CD4-positive, alpha-beta T cell treated with Interleukin-17A for 1 hour (primary cell): ENCODE data around the gene FAM50A.
"Not testable (repeated sequence)": the region's sequence is repeated elsewhere in the genome, so short reads cannot be mapped to it uniquely, and the experiment has no call there.

Experiments
- DNase-seq: peaks from one replicate; pipeline ENCODE4 v3.0.0-alpha.2; 2020

Gene FAM50A, protein sequence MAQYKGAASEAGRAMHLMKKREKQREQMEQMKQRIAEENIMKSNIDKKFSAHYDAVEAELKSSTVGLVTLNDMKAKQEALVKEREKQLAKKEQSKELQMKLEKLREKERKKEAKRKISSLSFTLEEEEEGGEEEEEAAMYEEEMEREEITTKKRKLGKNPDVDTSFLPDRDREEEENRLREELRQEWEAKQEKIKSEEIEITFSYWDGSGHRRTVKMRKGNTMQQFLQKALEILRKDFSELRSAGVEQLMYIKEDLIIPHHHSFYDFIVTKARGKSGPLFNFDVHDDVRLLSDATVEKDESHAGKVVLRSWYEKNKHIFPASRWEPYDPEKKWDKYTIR

DNA sequence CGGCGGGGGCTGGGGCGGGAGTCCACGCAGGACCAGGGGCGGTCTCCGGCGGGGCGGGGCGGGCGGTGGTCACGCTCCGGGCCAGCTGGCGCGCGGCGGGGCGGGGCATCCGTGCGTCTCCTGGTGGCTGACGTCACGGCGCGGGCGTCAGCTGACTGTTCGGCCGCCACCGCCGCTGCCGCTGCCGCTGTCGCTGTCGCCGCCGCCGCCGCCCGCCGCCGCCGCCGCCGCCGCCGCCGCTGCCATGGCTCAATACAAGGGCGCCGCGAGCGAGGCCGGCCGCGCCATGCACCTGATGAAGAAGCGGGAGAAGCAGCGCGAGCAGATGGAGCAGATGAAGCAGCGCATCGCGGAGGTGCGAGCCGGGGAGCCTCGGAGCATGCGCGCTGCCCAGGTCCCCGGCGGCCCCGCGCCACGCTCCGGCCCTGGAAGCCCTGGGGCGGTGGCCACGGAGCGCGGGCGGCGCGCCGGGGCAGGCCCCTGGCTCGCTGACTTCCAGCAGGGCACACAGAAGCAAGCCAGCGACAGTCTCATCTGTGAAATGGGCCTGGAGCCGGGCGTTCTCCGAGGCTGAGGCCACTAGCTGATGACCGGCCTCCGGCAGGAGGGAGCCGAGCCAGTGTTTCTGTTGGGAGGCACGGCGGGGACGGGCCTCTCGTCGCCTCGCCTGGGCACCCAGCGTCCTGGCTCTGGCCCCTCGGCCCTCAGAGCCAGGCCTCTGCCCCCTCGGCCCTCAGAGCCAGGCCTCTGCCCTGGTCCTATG is at the start of gene FAM50A:
FAM50A (plus strand) TSS at position 150 of the 763 bp plus-strand sequence; CDS start at position 245, 95 bp downstream.
- DNase-seq: peak; percentile 72

DNA sequence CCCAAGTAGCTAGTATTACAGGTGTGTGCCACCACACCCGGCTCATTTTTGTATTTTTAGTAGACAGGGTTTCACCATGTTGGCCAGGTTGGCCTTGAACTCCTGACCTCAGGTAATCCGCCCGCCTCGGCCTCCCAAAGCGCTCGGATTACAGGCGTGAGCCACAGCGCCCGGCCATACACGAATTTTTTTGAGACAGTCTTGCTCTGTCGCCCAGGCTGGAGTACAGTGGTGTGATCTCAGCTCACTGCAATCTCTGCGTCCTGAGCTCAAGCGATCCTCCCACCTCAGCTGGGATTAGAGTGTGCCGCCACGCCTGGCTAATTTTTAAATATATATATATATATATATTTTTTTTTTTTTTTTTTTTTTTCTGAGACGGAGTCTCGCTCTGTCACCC is 47.6 kb upstream of the FAM50A start:
- DNase-seq: not testable (repeated sequence)

DNA sequence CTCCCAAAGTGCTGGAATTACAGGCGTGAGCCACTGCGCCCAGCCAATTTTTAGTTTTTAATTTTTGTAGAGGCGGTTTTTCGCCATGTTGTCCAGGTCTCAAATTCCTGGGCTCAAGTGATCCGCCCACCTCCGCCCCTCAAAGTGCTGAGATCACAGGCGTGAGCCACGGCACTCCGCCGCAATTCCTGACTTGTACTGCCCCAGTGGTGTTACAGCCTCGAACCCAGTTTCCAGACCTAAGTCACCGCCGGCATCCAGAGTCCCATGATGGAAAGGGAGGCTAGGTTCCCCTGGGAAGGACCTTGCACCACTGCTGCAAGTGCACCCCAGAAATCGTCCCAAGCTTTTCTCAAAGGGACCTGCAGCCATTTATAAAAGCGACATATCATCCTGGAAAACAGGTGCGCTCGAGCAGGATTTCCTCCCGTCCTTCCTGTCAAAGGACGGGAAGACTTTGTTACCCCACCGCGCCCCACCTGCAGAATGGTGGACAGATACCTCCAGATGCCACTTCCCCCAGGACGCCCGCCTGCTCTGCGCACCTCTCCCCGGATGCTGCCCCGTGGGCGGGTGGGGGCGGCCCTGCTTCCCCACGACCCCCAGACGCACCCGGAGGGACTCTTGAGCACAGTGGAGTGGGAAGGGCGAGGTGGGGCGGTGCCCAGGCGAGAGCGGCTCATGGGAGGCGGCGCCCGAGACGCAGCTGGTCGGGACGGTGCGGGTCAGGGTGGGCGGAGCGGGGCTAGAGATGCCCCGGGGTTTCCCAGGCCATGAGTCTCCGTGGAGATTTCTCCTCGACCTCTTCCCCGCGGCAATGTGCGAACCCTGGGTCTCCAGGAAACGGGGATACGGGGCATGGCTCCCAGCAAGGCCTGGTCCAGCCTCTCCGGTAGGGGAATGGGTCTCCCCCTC is 46.7 kb upstream of the FAM50A start:
- DNase-seq: peak; percentile 67

DNA sequence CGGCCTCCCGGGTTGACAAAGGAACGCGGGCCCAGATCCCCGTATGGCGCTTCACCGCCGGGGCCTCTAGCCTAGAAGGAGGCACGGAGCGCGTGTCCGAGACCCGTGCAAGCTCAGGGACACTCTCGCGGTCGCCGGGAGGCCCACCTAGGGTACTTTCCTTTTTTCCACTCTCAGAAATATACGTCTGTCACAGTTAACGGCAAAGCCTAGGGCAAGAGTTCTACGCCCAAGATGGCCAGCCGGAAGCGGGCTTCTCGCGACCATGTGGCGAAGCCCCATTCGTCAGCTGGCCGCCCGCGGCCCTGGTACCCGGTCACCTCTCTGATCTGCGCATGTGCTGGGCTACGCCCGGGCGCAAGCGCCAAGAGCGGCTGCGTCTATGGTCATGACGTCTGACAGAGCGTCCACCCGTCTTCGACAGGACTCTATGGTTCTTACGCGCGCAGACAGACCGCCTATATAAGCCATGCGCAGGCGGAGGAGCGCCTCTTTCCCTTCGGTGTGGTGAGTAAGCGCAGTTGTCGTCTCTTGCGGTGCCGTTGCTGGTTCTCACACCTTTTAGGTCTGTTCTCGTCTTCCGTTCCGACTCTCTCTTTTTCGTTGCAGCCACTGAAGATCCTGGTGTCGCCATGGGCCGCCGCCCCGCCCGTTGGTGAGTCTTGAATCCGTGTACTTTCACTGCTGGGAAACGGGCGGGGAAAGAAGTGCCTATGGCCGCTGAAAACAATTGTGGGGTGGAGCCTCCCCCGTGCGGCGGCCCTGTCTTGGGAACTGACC is 45.9 kb upstream of the FAM50A start, which contains the start of gene RPL10:
RPL10 (plus strand) TSS at position 490 of the 780 bp plus-strand sequence; CDS start at position 633, 143 bp downstream.
- peak; percentile 95 for DNase-seq

DNA sequence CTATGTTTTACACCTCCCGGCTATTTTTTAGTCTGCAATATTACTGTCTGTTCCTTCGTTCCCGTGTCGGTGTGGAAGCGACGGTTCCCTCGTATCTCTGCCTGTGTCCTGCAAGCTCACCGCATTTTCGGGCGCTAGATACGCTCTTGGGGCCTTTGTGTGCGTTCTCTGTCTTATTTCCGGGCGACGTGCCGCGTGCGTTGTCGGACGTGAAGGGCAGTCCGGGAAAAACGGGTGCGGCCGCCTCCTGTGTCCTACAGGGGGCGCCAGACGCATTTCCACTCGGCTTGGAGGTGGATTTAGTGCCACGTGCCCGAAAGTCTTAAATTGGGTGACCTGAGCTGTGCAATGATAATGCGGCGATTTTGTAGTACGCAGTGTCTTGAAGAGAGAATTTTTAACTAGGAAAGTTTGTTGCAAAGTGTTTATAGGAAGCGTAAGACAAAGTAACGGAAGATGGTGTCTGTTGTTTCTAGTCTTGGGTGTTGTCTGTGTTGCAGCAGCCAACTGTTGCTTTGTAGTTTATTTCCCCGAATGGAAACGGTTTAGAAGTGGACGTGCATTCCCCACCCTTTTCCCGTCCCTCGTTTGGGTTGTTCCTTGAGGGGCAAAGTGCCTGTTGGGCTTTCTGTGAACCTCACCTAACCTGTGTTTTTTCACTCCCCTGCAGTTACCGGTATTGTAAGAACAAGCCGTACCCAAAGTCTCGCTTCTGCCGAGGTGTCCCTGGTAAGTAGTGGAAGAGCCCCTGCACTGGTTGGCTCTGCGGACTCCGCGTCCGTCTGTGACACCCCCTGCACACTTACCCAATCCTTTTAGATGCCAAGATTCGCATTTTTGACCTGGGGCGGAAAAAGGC is 45.0 kb upstream of the FAM50A start:
- peak; percentile 88 for DNase-seq

DNA sequence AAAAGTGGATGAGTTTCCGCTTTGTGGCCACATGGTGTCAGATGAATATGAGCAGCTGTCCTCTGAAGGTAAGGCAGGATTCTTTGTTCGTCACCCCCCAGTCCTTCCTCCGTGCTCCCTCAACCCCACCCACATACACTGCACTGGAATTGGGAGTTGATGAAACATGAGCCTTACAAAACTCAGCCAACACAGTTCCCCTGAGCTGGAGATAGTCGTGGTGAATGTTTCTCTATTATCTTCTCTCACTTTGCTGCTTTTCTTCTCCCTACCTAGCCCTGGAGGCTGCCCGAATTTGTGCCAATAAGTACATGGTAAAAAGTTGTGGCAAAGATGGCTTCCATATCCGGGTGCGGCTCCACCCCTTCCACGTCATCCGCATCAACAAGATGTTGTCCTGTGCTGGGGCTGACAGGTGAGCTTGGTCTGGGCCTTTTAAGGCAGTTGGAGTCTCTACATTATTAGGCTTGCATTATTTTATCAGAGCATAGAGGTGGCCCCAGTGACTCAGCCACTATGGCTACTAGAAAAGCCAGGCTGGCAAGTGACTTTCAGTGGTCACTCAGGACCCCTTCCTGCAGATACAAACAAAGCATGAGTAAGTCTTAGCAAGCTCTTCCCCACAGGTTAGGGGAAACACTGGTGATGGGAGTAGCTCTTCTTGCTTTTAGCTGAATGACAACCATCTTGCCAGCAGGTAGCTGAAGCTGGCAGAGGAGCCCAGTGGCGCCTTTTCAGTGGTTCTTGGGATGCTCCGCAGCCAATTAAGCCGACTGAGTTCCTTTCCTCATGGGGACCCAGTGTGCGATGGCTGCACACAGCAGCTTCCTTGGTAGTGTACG is 44.2 kb upstream of the FAM50A start:
- DNase-seq: peak; percentile 52

DNA sequence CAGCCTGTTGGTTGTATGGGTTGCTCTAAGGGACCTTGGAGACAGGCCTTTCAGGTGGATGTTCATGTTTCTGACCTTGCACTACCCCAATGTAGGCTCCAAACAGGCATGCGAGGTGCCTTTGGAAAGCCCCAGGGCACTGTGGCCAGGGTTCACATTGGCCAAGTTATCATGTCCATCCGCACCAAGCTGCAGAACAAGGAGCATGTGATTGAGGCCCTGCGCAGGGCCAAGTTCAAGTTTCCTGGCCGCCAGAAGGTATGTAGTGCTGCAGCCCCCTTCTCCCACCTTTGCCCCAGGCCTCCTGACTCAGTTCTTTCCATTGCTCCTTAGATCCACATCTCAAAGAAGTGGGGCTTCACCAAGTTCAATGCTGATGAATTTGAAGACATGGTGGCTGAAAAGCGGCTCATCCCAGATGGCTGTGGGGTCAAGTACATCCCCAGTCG is 43.5 kb upstream of the FAM50A start:
- not testable (repeated sequence) for DNase-seq

DNA sequence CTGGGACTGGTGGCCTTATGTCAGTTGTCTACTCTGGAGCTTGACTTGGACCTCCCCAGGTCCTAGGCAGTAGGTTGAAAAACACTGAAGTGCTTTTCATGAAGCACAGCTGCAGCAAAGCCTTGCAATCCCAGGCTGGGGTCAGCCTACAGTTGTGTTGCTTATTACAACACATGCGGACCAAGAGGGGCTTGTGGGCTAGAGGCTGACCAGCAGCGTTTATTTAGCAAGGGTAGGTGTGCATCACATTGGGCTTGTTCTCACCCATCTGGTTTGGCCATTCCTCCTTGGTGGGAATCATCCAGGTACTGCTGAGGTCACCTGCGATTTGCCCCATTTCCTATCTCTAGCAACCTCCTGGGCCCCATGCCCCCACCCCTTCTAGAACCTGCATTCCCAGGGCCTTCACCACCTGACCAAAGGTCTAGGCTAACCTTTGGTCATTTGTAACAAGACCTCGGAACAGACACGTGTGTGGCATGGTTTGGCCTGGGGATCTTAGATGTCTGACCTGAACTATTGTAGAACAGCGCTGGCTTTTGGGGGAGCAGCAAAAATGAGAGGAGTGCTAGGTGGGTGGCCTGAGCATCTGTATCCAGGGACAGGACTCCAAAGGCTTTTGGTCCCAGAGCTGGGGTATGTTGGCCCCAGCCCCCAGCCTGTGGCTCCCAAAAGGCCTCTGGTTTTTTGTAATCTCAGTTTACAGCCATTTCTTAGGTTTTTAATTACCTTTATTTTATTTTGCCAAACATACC is 42.7 kb upstream of the FAM50A start:
- peak; percentile 34 for DNase-seq

DNA sequence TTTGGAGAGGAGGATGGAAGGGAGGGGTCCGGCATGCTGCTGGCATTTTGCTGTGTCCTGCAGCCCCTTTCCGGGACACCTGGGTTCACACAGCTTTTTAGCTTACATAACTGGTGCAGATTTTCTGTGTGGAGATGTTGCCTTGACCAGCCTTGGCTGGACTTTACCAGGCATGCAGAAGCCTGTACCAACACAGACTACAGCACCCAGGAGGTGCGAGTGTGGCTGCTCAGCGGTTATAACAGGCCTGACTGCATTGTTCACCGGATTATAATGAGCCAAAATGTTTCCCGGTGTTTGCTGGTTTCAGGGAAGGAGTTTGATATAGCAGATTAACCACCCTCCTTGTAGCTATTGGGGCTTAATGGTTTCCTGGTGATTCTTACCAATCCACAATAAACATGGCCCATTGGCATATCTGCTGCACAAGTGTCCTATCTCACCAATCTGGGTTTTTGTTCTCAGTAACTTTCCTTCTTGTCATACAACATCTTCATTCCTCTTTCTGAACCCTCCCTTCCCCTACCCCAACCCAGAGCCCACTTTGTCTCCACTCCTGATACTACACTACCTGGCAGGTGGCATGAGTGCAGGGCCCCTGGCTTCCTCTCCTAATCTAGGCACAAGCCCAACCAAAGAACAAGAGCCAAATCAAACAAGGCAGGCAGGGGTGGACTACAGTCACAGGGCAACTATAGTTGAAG is 41.9 kb upstream of the FAM50A start:
- no peak for DNase-seq

DNA sequence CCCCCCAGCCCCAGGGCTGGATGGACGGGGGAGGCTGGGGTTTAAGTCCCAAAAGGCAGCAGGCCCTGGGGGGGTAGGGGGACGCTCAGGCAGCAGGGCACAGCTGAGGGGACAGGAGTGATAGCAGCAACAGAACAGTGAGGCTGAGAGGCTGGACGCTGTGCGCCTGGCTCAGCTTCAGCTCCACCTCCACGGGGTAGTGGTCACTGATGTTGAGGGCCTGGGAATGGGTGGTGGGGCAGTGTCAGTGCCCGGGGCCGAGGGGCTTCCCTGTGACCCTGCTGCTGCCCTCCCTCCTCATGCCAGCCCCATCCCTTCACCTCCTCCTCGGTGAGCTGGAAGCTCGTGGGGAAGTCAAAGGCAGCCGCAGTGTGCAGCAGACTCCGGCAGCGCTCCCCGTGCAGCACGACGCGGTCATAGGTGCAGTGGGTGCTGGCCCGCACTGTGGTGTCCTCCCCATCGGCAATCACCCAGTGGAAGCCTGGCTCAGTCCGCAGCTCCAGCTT is 41.3 kb upstream of the FAM50A start:
- DNase-seq: no peak

DNA sequence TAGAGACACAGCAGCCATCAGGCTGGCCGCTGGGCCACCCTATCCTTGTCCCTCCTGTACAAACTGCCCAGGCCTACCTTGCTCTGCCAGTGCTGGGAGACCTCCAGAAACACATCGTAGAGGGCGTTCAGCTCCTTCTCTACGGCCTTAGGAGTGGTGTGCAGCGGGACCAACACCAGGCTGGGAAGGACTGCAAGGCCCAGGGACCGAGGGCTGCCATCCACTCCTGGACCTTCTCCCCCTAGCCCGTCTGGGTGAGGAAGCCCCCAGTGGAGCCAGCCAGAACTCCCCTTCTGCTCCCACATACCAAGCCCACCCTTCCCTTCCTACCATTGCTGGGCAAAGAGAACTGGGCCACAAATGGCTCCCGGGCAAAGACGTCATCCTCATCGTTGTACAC is 40.7 kb upstream of the FAM50A start:
- DNase-seq: no peak

DNA sequence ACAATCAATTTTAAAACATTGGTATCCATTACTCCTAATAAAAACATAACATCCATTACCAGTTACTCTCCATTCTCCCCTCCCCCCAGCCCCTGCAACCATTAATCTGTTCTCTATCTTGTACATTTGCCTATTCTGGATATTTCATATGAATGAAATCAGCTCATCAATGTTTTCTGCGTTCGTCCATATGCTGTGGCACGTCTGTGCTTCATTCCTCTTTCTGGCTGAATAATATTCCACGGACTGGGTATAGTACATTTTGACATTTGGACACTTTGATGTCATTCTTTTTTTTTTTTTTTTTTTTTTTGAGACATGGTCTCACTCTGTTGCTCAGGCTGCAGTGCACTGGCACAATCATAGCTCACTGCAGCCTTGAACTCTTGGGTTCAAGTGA is 40.1 kb upstream of the FAM50A start:
- no peak for DNase-seq

DNA sequence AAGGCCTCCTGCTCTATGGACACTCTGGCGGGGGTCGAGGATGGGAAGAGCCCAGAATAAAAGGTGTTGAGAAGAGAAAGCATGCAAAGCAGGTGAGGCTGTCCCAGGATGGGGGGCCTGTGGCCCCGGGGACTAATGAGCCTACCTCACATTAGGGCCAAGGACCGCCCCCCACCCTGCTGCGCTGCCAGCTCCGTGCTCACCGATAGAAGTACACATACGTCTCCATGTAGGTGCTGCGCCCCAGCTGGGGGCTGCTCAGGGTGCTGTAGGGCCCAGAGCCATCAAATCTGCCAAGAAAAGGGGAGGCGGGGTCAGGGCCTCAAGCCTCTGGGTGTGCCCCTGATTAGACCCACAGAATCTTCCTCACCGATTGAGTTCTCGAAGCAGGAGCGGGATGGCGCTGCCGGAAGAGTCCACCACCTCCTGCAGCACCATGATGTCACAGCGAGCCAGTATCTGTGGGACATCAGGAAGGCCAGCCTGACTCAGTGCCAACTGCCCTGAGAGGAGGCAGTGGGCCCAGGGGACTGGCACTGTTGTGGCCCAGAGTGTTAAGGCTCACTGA is 39.2 kb upstream of the FAM50A start:
- DNase-seq: no peak

DNA sequence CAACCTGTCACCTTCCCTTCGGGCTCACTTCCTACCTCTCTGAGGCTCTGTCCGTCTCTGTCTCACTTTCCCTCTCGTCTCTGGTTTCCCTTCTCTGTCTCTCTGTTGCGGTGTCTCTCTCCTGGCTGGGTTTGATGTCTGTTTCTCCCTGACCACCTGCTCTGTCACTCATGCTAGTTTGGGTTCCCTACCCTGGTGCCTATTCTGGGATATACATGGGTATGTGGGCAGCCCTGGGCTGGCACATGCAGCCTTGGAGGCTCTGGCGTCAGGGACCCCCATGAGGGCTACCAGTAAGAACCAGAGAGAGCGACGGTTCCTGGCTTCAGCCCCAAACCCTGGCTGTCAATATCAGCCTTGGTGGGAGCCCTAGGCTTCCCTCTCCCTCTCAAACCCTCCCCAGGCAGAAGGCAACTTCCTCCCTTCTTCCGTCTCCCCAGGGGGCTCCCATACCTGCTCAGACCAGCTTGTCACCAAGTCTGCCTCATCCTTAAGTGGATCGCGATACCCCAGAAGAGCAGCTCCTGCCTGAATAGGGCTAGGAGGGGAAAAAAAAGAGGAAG is 35.2 kb upstream of the FAM50A start:
- DNase-seq: no peak

DNA sequence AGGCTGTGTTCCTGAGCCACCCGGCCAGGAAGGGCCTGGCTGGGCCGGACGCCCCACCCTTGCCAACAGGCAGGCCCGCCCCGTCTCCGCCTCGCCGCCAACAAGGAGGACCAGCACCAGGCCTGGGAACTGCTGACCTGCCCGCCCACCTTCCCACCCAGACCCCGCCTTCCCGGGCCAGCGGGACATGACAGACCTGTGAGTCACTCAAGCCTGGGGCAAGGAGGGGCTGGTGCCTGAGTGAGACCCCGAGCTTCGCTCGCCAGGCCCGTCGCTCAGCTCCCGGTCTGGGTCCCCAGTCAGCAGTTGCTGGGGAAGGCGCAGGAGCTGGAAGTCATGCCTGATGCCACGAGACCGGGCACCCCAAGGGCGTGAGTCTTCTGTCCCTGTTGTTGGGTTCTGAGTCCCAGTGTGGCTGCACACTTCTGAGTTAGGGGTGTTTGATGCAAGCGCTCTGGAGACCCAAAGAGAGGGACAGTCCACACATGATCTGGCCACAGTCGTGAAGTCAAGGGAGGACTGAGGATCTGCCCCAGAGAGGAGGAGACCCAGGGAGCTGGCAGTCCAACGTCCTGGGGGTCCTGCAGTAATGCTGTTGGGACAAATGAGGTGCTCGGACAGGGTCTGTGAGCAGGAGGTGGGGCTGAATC is 34.6 kb upstream of the FAM50A start, which contains the start of gene DNASE1L1:
DNASE1L1 (minus strand) TSS at position 33 of the 650 bp plus-strand sequence. CDS start 3,686 bp downstream, outside the sequence.
- DNase-seq: no peak

DNA sequence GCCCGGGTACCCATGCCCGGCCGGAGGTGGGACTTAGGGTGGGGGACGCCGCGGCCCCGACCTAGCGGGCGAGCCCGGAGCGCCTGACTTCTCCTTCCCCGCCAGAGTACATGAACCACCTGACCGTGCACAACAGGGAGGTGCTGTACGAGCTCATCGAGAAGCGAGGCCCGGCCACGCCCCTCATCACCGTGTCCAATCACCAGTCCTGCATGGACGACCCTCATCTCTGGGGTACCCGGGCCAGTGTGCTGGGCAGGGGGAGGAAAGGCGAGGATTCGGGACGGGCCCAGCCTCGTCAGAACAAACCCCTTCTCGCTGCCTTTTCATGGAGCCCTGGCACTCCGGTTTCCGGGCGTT is 32.0 kb upstream of the FAM50A start:
- peak; percentile 69 for DNase-seq

DNA sequence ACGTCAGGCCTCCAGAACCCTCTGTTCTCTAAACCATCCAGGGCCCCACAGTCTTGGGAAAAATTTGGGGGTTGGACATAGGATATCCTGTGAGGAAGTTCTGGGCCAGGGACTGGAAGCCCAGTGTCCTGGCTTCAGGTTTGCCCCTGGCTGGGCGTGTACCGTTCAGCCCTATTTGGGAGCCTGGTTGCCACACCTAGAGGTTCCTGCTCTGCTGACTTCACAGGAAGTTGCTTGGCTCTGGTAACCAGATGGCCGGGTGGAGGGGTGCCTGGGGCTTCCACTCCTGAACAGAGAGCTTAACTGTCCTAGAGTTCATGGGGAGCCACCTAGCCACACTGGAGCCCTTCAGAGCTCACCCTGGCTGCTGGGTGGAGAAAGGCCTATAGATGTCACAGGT is 31.5 kb upstream of the FAM50A start:
- peak; percentile 60 for DNase-seq
